HG03571 (cell line): ENCODE measurements around the gene CAPN5.

Experiments
- ATAC-seq: cut with Tn5 transposase; IDR thresholded peaks from one replicate; pipeline ENCODE4 v1.9.1; 2021; ENCODE audit not compliant: unreplicated experiment

CAPN5 gene

GRCh38 chr11:77129069-77129841 is 62.5 kb downstream of the CAPN5 start:
- no peak for ATAC-seq

- ATAC-seq: no peak
These were observed 63.3 kb downstream of the CAPN5 start for GRCh38 chr11:77129842-77130756.

- no peak for ATAC-seq
These were observed 64.2 kb downstream of the CAPN5 start for GRCh38 chr11:77130763-77131513.

- no peak for ATAC-seq
These were observed 64.8 kb downstream of the CAPN5 start for GRCh38 chr11:77131560-77131959.

GRCh38 chr11:77135069-77135468 is 68.3 kb downstream of the CAPN5 start:
- no peak for ATAC-seq

GRCh38 chr11:77136074-77136473 is 69.3 kb downstream of the CAPN5 start:
- no peak for ATAC-seq

GRCh38 chr11:77136784-77137420 is 70.1 kb downstream of the CAPN5 start:
- ATAC-seq: no peak

- ATAC-seq: no peak
These were observed 70.7 kb downstream of the CAPN5 start for GRCh38 chr11:77137421-77137820.

- no peak for ATAC-seq
These were observed 71.4 kb downstream of the CAPN5 start for GRCh38 chr11:77138106-77138649.

- ATAC-seq: no peak
These were observed 72.4 kb downstream of the CAPN5 start for GRCh38 chr11:77139201-77139600.

- no peak for ATAC-seq
These were observed 73.6 kb downstream of the CAPN5 start for GRCh38 chr11:77140231-77140851.

GRCh38 chr11:77141034-77141433 is 74.3 kb downstream of the CAPN5 start:
- ATAC-seq: no peak

GRCh38 chr11:77141475-77141874 is 74.7 kb downstream of the CAPN5 start:
- no peak for ATAC-seq

- ATAC-seq: no peak
These were observed 75.6 kb downstream of the CAPN5 start for GRCh38 chr11:77142091-77142975.

GRCh38 chr11:77143405-77144020 is 76.7 kb downstream of the CAPN5 start:
- ATAC-seq: no peak

- no peak for ATAC-seq
These were observed 77.6 kb downstream of the CAPN5 start for GRCh38 chr11:77144196-77144856.

GRCh38 chr11:77144857-77145428 is 78.2 kb downstream of the CAPN5 start:
- no peak for ATAC-seq
